SK-N-SH treated with all-trans-retinoic acid at 6 μM for 48 hours (cell line): ENCODE results near the gene MYO16.

Experiments
- ATAC-seq: fragments of 200-7000 bp; cut with Tn5 transposase; 3 replicates; pipeline ENCODE4 v1.9.1; 2020; ENCODE audit warnings: mild to moderate bottlenecking, moderate library complexity
- ARNTL ChIP-seq: fragments of 450-650 bp; formaldehyde crosslinking; IDR thresholded peaks from 2 replicates; pipeline ENCODE4 v1.5.0; 2020; ENCODE audit warnings: low read depth, mild to moderate bottlenecking, moderate library complexity, borderline replicate concordance
- BACH2 ChIP-seq: fragments of 250-450 bp; sonication (Bioruptor Pico); IDR thresholded peaks from 2 replicates; pipeline ENCODE4 v1.9.0; 2021; ENCODE audit warnings: mild to moderate bottlenecking, borderline replicate concordance
- CSDC2 ChIP-seq: fragments of 250-450 bp; sonication (Bioruptor Pico); IDR thresholded peaks from 2 replicates; pipeline ENCODE4 v1.5.0; 2020; ENCODE audit warnings: mild to moderate bottlenecking, moderate library complexity
- ESRRG ChIP-seq: fragments of 250-450 bp; sonication (Bioruptor Pico); IDR thresholded peaks from 2 replicates; pipeline ENCODE4 v1.6.1; 2021; ENCODE audit warnings: mild to moderate bottlenecking
- GLIS3 ChIP-seq: fragments of 250-450 bp; sonication (Bioruptor Pico); IDR thresholded peaks from 2 replicates; pipeline ENCODE4 v1.5.0; 2020; ENCODE audit warnings: mild to moderate bottlenecking, moderate library complexity
- ISL1 ChIP-seq: fragments of 250-450 bp; sonication (Bioruptor Pico); IDR thresholded peaks from 2 replicates; pipeline ENCODE4 v2.1.2; 2022; ENCODE audit warnings: mild to moderate bottlenecking, moderate library complexity
- OSR1 ChIP-seq: fragments of 250-450 bp; sonication (Bioruptor Pico); IDR thresholded peaks from 2 replicates; pipeline ENCODE4 v1.8.0; 2022; ENCODE audit warnings: moderate library complexity, mild to moderate bottlenecking, inconsistent platforms
- PPARA ChIP-seq: fragments of 250-450 bp; sonication (Bioruptor Pico); IDR thresholded peaks from 2 replicates; pipeline ENCODE4 v1.5.0; 2020; ENCODE audit warnings: mild to moderate bottlenecking, borderline replicate concordance
- RARB ChIP-seq: fragments of 250-450 bp; sonication (Bioruptor Pico); IDR thresholded peaks from 2 replicates; pipeline ENCODE4 v1.8.0; 2021; ENCODE audit warnings: mild to moderate bottlenecking, moderate library complexity
- SNAI2 ChIP-seq: fragments of 250-450 bp; sonication (Bioruptor Pico); IDR thresholded peaks from 2 replicates; pipeline ENCODE4 v1.5.0; 2020; ENCODE audit warnings: mild to moderate bottlenecking, moderate library complexity
- TCF4 ChIP-seq: fragments of 250-450 bp; sonication (Bioruptor Pico); IDR thresholded peaks from 2 replicates; pipeline ENCODE4 v1.8.0; 2021; ENCODE audit warnings: mild to moderate bottlenecking, moderate library complexity, borderline replicate concordance
- TOX ChIP-seq: fragments of 250-450 bp; sonication (Bioruptor Pico); IDR thresholded peaks from 2 replicates; pipeline ENCODE4 v1.8.0; 2021; ENCODE audit warnings: mild to moderate bottlenecking, moderate library complexity, borderline replicate concordance
- ZC3H10 ChIP-seq: fragments of 250-450 bp; sonication (Bioruptor Pico); IDR thresholded peaks from 2 replicates; pipeline ENCODE4 v1.5.1; 2021; ENCODE audit warnings: mild to moderate bottlenecking, moderate library complexity
- ZFP3 ChIP-seq: fragments of 250-450 bp; sonication (Bioruptor Pico); IDR thresholded peaks from 2 replicates; pipeline ENCODE4 v1.5.0; 2020; ENCODE audit warnings: mild to moderate bottlenecking, moderate library complexity
- ZNF565 ChIP-seq: fragments of 450-650 bp; formaldehyde crosslinking; conservative IDR thresholded peaks from 2 replicates; pipeline ENCODE4 v1.5.0; 2020; ENCODE audit warnings: low read depth, mild to moderate bottlenecking, moderate library complexity
- ZNF70 ChIP-seq: fragments of 450-650 bp; formaldehyde crosslinking; IDR thresholded peaks from 2 replicates; pipeline ENCODE4 v1.5.0; 2020; ENCODE audit warnings: mild to moderate bottlenecking, moderate library complexity
- ZNF8 ChIP-seq: fragments of 450-650 bp; formaldehyde crosslinking; IDR thresholded peaks from 2 replicates; pipeline ENCODE4 v1.5.0; 2020; ENCODE audit warnings: mild to moderate bottlenecking, moderate library complexity
- TF ChIP-seq, protein P1 (sequence below): fragments of 250-450 bp; sonication (Bioruptor Pico); IDR thresholded peaks from 2 replicates; pipeline ENCODE4 v1.5.0; 2020; ENCODE audit warnings: mild to moderate bottlenecking, moderate library complexity
- TF ChIP-seq, protein P2 (sequence below): fragments of 250-450 bp; sonication (Bioruptor Pico); IDR thresholded peaks from 2 replicates; pipeline ENCODE4 v1.5.1; 2021; ENCODE audit warnings: mild to moderate bottlenecking, moderate library complexity
- TF ChIP-seq, protein P3 (sequence below): fragments of 250-450 bp; sonication (Bioruptor Pico); IDR thresholded peaks from 2 replicates; pipeline ENCODE4 v1.8.0; 2021; ENCODE audit warnings: low read depth, mild to moderate bottlenecking, moderate library complexity, borderline replicate concordance
- TF ChIP-seq, protein P4 (sequence below): fragments of 250-450 bp; sonication (Bioruptor Pico); IDR thresholded peaks from 2 replicates; pipeline ENCODE4 v1.5.1; 2020; ENCODE audit warnings: low read depth, mild to moderate bottlenecking, moderate library complexity

Gene MYO16

DNA sequence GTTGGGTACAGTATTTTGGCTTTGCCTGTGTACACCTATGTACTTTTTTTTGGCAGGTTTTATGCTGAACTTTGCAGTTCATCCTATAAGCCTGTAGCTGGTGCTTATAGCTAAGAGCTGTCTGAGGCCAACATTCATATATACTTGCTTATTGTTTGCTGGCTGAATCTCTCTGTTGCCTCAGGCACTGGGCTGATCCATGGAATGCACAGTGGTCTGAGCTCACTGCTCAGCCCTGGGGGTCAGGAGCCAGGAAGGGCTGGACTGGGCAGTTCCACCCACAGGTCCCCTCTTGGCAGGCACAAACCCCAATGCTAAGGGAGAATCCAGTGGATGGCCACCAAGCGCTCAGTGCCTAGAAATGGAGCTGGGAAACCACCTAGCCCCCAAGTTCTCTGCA, 308.7 kb downstream of the MYO16 start:
- TF ChIP-seq ZNF565 (CRISPR knock-in tag) (no peak), BACH2 (no peak), ZC3H10 (no peak), ZNF70 (CRISPR knock-in tag) (no peak), ESRRG (CRISPR knock-in tag) (no peak), ARNTL (CRISPR knock-in tag) (no peak), OSR1 (CRISPR knock-in tag) (no peak), SNAI2 (CRISPR knock-in tag) (no peak), TCF4 (no peak), RARB (CRISPR knock-in tag) (no peak), ISL1 (CRISPR knock-in tag) (no peak), TOX (no peak), ZNF8 (no peak), GLIS3 (CRISPR knock-in tag) (no peak), PPARA (CRISPR knock-in tag) (no peak)
- TF ChIP-seq, protein P1, sequence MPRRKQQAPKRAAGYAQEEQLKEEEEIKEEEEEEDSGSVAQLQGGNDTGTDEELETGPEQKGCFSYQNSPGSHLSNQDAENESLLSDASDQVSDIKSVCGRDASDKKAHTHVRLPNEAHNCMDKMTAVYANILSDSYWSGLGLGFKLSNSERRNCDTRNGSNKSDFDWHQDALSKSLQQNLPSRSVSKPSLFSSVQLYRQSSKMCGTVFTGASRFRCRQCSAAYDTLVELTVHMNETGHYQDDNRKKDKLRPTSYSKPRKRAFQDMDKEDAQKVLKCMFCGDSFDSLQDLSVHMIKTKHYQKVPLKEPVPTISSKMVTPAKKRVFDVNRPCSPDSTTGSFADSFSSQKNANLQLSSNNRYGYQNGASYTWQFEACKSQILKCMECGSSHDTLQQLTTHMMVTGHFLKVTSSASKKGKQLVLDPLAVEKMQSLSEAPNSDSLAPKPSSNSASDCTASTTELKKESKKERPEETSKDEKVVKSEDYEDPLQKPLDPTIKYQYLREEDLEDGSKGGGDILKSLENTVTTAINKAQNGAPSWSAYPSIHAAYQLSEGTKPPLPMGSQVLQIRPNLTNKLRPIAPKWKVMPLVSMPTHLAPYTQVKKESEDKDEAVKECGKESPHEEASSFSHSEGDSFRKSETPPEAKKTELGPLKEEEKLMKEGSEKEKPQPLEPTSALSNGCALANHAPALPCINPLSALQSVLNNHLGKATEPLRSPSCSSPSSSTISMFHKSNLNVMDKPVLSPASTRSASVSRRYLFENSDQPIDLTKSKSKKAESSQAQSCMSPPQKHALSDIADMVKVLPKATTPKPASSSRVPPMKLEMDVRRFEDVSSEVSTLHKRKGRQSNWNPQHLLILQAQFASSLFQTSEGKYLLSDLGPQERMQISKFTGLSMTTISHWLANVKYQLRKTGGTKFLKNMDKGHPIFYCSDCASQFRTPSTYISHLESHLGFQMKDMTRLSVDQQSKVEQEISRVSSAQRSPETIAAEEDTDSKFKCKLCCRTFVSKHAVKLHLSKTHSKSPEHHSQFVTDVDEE: no peak
- TF ChIP-seq, protein P2, sequence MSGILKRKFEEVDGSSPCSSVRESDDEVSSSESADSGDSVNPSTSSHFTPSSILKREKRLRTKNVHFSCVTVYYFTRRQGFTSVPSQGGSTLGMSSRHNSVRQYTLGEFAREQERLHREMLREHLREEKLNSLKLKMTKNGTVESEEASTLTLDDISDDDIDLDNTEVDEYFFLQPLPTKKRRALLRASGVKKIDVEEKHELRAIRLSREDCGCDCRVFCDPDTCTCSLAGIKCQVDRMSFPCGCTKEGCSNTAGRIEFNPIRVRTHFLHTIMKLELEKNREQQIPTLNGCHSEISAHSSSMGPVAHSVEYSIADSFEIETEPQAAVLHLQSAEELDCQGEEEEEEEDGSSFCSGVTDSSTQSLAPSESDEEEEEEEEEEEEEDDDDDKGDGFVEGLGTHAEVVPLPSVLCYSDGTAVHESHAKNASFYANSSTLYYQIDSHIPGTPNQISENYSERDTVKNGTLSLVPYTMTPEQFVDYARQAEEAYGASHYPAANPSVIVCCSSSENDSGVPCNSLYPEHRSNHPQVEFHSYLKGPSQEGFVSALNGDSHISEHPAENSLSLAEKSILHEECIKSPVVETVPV: no peak
- TF ChIP-seq, protein P3, sequence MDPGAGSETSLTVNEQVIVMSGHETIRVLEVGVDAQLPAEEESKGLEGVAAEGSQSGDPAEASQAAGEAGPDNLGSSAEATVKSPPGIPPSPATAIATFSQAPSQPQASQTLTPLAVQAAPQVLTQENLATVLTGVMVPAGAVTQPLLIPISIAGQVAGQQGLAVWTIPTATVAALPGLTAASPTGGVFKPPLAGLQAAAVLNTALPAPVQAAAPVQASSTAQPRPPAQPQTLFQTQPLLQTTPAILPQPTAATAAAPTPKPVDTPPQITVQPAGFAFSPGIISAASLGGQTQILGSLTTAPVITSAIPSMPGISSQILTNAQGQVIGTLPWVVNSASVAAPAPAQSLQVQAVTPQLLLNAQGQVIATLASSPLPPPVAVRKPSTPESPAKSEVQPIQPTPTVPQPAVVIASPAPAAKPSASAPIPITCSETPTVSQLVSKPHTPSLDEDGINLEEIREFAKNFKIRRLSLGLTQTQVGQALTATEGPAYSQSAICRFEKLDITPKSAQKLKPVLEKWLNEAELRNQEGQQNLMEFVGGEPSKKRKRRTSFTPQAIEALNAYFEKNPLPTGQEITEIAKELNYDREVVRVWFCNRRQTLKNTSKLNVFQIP (CRISPR knock-in tag): no peak
- TF ChIP-seq, protein P4, sequence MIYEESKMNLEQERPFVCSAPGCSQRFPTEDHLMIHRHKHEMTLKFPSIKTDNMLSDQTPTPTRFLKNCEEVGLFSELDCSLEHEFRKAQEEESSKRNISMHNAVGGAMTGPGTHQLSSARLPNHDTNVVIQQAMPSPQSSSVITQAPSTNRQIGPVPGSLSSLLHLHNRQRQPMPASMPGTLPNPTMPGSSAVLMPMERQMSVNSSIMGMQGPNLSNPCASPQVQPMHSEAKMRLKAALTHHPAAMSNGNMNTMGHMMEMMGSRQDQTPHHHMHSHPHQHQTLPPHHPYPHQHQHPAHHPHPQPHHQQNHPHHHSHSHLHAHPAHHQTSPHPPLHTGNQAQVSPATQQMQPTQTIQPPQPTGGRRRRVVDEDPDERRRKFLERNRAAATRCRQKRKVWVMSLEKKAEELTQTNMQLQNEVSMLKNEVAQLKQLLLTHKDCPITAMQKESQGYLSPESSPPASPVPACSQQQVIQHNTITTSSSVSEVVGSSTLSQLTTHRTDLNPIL (CRISPR knock-in tag): no peak

DNA sequence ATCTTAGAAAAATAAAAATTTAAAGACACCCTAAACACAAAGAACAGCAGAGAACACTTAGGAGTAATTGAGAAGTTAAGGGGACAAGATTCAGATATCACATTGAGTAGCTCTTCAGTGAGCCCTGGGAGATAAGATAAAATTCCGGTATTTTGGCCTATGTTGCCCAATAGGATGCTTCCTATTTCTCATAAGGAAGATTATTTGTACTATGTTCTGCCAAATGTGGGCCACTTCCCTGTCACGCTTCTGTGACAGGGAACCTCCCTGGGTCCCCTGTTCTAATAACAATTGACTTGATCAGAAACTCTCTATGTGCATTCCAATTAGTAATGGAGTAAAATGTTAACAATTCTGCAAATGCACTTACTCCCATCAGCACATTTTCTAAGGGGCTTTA, 310.7 kb downstream of the MYO16 start:
- TF ChIP-seq ZFP3 (CRISPR knock-in tag): no peak
- no peak for TF ChIP-seq OSR1 (CRISPR knock-in tag)
- no peak for TF ChIP-seq ZNF8
- TF ChIP-seq BACH2: no peak
- ATAC-seq: no peak

More for the DNA sequence above, 308.7 kb downstream of the MYO16 start:
- ATAC-seq: no peak

DNA sequence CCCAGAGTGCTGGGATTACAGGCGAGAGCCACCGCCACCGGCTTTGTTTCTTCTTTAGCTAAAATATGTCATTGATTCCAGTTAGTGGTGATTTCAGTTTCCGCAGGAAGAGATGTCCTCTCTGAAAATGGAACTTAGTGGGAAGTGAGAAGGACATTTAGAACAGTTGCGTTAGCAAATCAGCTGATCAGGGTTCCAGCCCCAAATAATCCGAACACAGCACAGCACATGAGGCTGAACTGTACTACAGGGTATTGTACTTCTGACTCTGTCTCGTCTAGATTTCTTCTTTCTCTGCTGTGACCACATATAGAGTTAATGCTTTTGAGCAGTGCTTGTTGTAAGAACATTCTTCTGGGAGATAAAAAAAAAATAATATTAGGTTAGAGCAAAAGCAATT, 314.4 kb downstream of the MYO16 start:
- ATAC-seq: no peak
- no peak for TF ChIP-seq BACH2

DNA sequence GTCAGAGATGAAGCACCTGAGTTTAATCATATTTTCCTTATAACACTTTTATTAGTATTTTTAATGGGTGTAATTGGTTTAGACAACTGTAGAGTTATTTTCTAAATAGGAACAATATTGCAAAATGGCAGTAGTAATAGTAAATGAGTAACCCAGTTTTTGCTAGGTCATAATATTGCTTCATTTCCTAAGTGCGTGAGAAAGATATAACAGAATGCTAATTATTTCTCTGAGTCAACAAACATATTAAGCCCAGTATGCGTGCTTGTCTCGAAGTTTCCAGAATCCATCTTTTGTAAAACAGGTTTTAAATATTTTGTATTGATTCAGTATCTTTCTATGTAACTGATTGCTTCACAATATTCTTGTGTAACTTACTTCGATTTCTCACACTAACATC, 315.3 kb downstream of the MYO16 start:
- no peak for ATAC-seq
- TF ChIP-seq ZNF565 (CRISPR knock-in tag) (no peak), CSDC2 (CRISPR knock-in tag) (no peak), SNAI2 (CRISPR knock-in tag) (no peak), RARB (CRISPR knock-in tag) (no peak), GLIS3 (CRISPR knock-in tag) (no peak), ZC3H10 (no peak), BACH2 (no peak), ZFP3 (CRISPR knock-in tag) (no peak)
- TF ChIP-seq, protein P2: no peak
- TF ChIP-seq, protein P4 (CRISPR knock-in tag): no peak
- TF ChIP-seq, protein P3 (CRISPR knock-in tag): no peak
